HepG2 (cell line): ENCODE results near the gene TCF25. TPM values are rescaled to one million over a fixed set of nuclear protein-coding genes. Genes with fewer than 3 reads are reported as not detected.

Source experiments
- ATF2 ChIP-seq: sonication (generic); formaldehyde crosslinking; IDR thresholded peaks from 2 replicates; pipeline ENCODE4 v1.4.0; 2020; ENCODE audit warnings: missing genetic modification reagents
- CBX2 ChIP-seq, 2 experiments: fragments of 200-600 bp in 1 of 2; sonication (generic); formaldehyde crosslinking in 1 of 2; IDR thresholded peaks; 2 replicates each; pipeline versions ENCODE4 v1.7.0 to v1.8.1; 2018 to 2022; ENCODE audit warnings: low read depth in 2 of 2, low read length in 1 of 2, mild to moderate bottlenecking in 1 of 2, missing genetic modification reagents in 1 of 2
- CREM ChIP-seq, 2 experiments: sonication (generic) in 1 of 2; formaldehyde crosslinking in 1 of 2; IDR thresholded peaks; 2 replicates each; pipeline versions ENCODE4 v1.4.0 to v1.6.1; 2016 to 2020; ENCODE audit warnings: antibody characterized with exemption in 1 of 2, mild to moderate bottlenecking in 1 of 2, missing genetic modification reagents in 1 of 2
- DPF2 ChIP-seq: sonication (generic); formaldehyde crosslinking; IDR thresholded peaks from 2 replicates; pipeline ENCODE4 v1.4.0; 2020; ENCODE audit warnings: mild to moderate bottlenecking, low read depth, missing genetic modification reagents, borderline replicate concordance
- HHEX ChIP-seq: IDR thresholded peaks from 2 replicates; pipeline ENCODE4 v1.6.1; 2016; ENCODE audit warnings: control low read depth
- KAT7 ChIP-seq: IDR thresholded peaks from 2 replicates; pipeline ENCODE4 v1.6.1; 2018; ENCODE audit warnings: borderline replicate concordance, missing compliant biosample characterization
- MAFG ChIP-seq: sonication (generic); formaldehyde crosslinking; IDR thresholded peaks from 2 replicates; pipeline ENCODE4 v1.5.1; 2020; ENCODE audit warnings: mild to moderate bottlenecking, missing genetic modification reagents
- MNT ChIP-seq: fragments of 450-650 bp; IDR thresholded peaks from 2 replicates; pipeline ENCODE4 v1.6.1; 2016
- ONECUT2 ChIP-seq: sonication (generic); formaldehyde crosslinking; IDR thresholded peaks from 2 replicates; pipeline ENCODE4 v1.4.0; 2020; ENCODE audit warnings: missing genetic modification reagents
- SAFB2 ChIP-seq: sonication (generic); formaldehyde crosslinking; IDR thresholded peaks from 2 replicates; pipeline ENCODE4 v1.5.1; 2020; ENCODE audit warnings: missing genetic modification reagents, low read depth, mild to moderate bottlenecking, borderline replicate concordance
- SMAD3 ChIP-seq: sonication (generic); formaldehyde crosslinking; IDR thresholded peaks from 2 replicates; pipeline ENCODE4 v1.4.0; 2020; ENCODE audit warnings: missing genetic modification reagents
- THRA ChIP-seq: sonication (generic); formaldehyde crosslinking; IDR thresholded peaks from 2 replicates; pipeline ENCODE4 v1.4.0; 2020; ENCODE audit warnings: missing genetic modification reagents, borderline replicate concordance
- ZEB1 ChIP-seq: IDR thresholded peaks from 2 replicates; pipeline ENCODE4 v1.6.1; 2012; ENCODE audit warnings: mild to moderate bottlenecking, low read depth, inconsistent platforms; ENCODE audit not compliant: insufficient replicate concordance
- ZFP36L1 ChIP-seq: sonication (generic); formaldehyde crosslinking; IDR thresholded peaks from 2 replicates; pipeline ENCODE4 v1.8.0; 2022; ENCODE audit warnings: mild to moderate bottlenecking, missing genetic modification reagents, moderate library complexity
- ZFP91 ChIP-seq: sonication (generic); formaldehyde crosslinking; IDR thresholded peaks from 2 replicates; pipeline ENCODE4 v1.9.0; 2022; ENCODE audit warnings: missing genetic modification reagents, mild to moderate bottlenecking, borderline replicate concordance
- ZNF205 ChIP-seq: IDR thresholded peaks from 2 replicates; pipeline ENCODE4 v1.6.1; 2018; ENCODE audit warnings: missing biosample characterization, missing genetic modification reagents
- ZNF230 ChIP-seq: sonication (generic); formaldehyde crosslinking; IDR thresholded peaks from 2 replicates; pipeline ENCODE4 v1.4.0; 2020; ENCODE audit warnings: mild to moderate bottlenecking, missing genetic modification reagents
- ZNF274 ChIP-seq: sonication (generic); formaldehyde crosslinking; IDR thresholded peaks from 2 replicates; pipeline ENCODE4 v1.5.1; 2020; ENCODE audit warnings: mild to moderate bottlenecking, missing genetic modification reagents
- ZNF367 ChIP-seq: sonication (generic); formaldehyde crosslinking; IDR thresholded peaks from 2 replicates; pipeline ENCODE4 v1.4.0; 2020; ENCODE audit warnings: missing genetic modification reagents, borderline replicate concordance
- ZNF432 ChIP-seq: sonication (generic); formaldehyde crosslinking; IDR thresholded peaks from 2 replicates; pipeline ENCODE4 v1.5.0; 2020; ENCODE audit warnings: missing genetic modification reagents, mild to moderate bottlenecking, borderline replicate concordance
- ZNF460 ChIP-seq: sonication (generic); formaldehyde crosslinking; IDR thresholded peaks from 2 replicates; pipeline ENCODE4 v1.5.1; 2020; ENCODE audit warnings: missing genetic modification reagents, mild to moderate bottlenecking, borderline replicate concordance
- ZNF556 ChIP-seq: sonication (generic); formaldehyde crosslinking; IDR thresholded peaks from 2 replicates; pipeline ENCODE4 v1.4.0; 2020; ENCODE audit warnings: mild to moderate bottlenecking, missing genetic modification reagents, borderline replicate concordance
- ZNF557 ChIP-seq: sonication (generic); formaldehyde crosslinking; IDR thresholded peaks from 2 replicates; pipeline ENCODE4 v1.4.0; 2020; ENCODE audit warnings: missing genetic modification reagents
- ZNF773 ChIP-seq: sonication (generic); formaldehyde crosslinking; IDR thresholded peaks from 2 replicates; pipeline ENCODE4 v1.4.0; 2020; ENCODE audit warnings: missing genetic modification reagents, borderline replicate concordance
- ZSCAN12 ChIP-seq: sonication (generic); formaldehyde crosslinking; IDR thresholded peaks from 2 replicates; pipeline ENCODE4 v1.9.0; 2021; ENCODE audit warnings: mild to moderate bottlenecking, missing genetic modification reagents
- polyA plus RNA-seq, 8 experiments: library from polyadenylated mRNA; depleted of rRNA in 3 of 8; stranded (reverse) in 7 of 8; unstranded in 1 of 8; fragments of >200 nt; fragmentation: Illumina TruSeq in 4 of 8; extraction: Trizol in 4 of 8; gene quantifications; 2 replicates each; pipeline versions ENCODE4 v1.2.1 to v1.2.3, GENCODE V29; 2011 to 2016; ENCODE audit warnings: low read depth in 4 of 8, missing spikeins in 1 of 8, mixed read lengths in 1 of 8; ENCODE audit not compliant: insufficient read depth in 1 of 8
- total RNA-seq, 5 experiments: library from RNA; depleted of rRNA; stranded (reverse); fragments of >200 nt; fragmentation: Illumina TruSeq; extraction: Trizol; gene quantifications; 2 replicates each; pipeline ENCODE4 v1.2.3, GENCODE V29; 2016; ENCODE audit warnings: low read depth in 1 of 5

The TCF25 gene
- total and polyA plus RNA-seq, 2 of the 13 experiments (the other 11 are each of a cell fraction or from before 2014, with no cell fraction given) = 138 to 206 TPM

GRCh38 chr16:89860747-89861304, 12.6 kb upstream of the TCF25 start (continued):
- TF ChIP-seq ZFP91 (CRISPR knock-in tag) (peak; percentile 81; the same call in 1 of the 2 replicates), ZNF460 (no peak), ZNF367 (no peak), SMAD3 (0 out of 2 replicates have a peak, but pooled peaks have one; percentile 26), CBX2 (IDR thresholded peaks at IDR 0.05; ENCODE audit: low read depth, low read length) (no peak), CBX2 (CRISPR knock-in tag; IDR thresholded peaks at IDR 0.05; ENCODE audit: low read depth) (no peak), SAFB2 (CRISPR knock-in tag) (peak; percentile 87), ZSCAN12 (no peak), THRA (CRISPR knock-in tag) (peak; percentile 64; the same call in 1 of the 2 replicates), KAT7 (CRISPR knock-in tag) (0 out of 2 replicates have a peak, but pooled peaks have one; percentile 47), ATF2 (CRISPR knock-in tag) (0 out of 2 replicates have a peak, but pooled peaks have one; percentile 43), ZNF274 (CRISPR knock-in tag) (peak; percentile 66; the same call in 1 of the 2 replicates), MAFG (no peak), ZNF432 (CRISPR knock-in tag) (no peak), ZNF773 (CRISPR knock-in tag) (no peak), ONECUT2 (CRISPR knock-in tag) (no peak), HHEX (CRISPR knock-in tag) (0 out of 2 replicates have a peak, but pooled peaks have one; percentile 8), ZNF205 (CRISPR knock-in tag) (0 out of 2 replicates have a peak, but pooled peaks have one; percentile 60), ZNF230 (no peak), ZNF557 (CRISPR knock-in tag) (no peak), CREM (IDR thresholded peaks at IDR 0.05) (no peak), CREM (CRISPR knock-in tag; IDR thresholded peaks at IDR 0.05) (no peak), ZEB1 (peak; percentile 61), ZNF556 (CRISPR knock-in tag) (0 out of 2 replicates have a peak, but pooled peaks have one; percentile 35), ZFP36L1 (no peak), MNT (no peak), DPF2 (CRISPR knock-in tag) (no peak)
